Stromal cell of bone marrow (primary cell): Measurements from ENCODE around the gene MLPH.

Source experiments
- DNase-seq: peaks from one replicate; pipeline ENCODE4 v3.0.0-alpha.2; 2012; ENCODE audit warnings: low read depth

The MLPH gene

GRCh38 chr2:237524631-237525030, 37.6 kb downstream of the MLPH start:
- DNase-seq: no peak

GRCh38 chr2:237525559-237526157, 38.6 kb downstream of the MLPH start:
- no peak for DNase-seq

GRCh38 chr2:237527233-237527632, 40.2 kb downstream of the MLPH start:
- no peak for DNase-seq

GRCh38 chr2:237527766-237528165, 40.7 kb downstream of the MLPH start:
- no peak for DNase-seq

- DNase-seq: no peak
Observed at GRCh38 chr2:237529452-237530402, 42.7 kb downstream of the MLPH start.

- DNase-seq: no peak
Observed at GRCh38 chr2:237530472-237531433, 43.7 kb downstream of the MLPH start.

- no peak for DNase-seq
Observed at GRCh38 chr2:237532160-237532559, 45.1 kb downstream of the MLPH start.

- DNase-seq: peak; percentile 10
Observed at GRCh38 chr2:237533668-237534161, 46.7 kb downstream of the MLPH start.

GRCh38 chr2:237534380-237534779, 47.3 kb downstream of the MLPH start:
- no peak for DNase-seq

GRCh38 chr2:237535385-237536082, 48.5 kb downstream of the MLPH start:
- DNase-seq: no peak

GRCh38 chr2:237536083-237536415, 49.0 kb downstream of the MLPH start:
- no peak for DNase-seq

GRCh38 chr2:237536617-237537016, 49.6 kb downstream of the MLPH start:
- DNase-seq: no peak

- DNase-seq: no peak
Observed at GRCh38 chr2:237538001-237538720, 51.1 kb downstream of the MLPH start.

- DNase-seq: no peak
Observed at GRCh38 chr2:237538901-237539300, 51.9 kb downstream of the MLPH start.

GRCh38 chr2:237539681-237540080, 52.6 kb downstream of the MLPH start:
- no peak for DNase-seq

GRCh38 chr2:237540223-237540775, 53.2 kb downstream of the MLPH start:
- no peak for DNase-seq

- peak; percentile 41 for DNase-seq
Observed at GRCh38 chr2:237540823-237541222, 53.8 kb downstream of the MLPH start.

- no peak for DNase-seq
Observed at GRCh38 chr2:237541243-237541642, 54.2 kb downstream of the MLPH start.

- no peak for DNase-seq
Observed at GRCh38 chr2:237542001-237542704, 55.1 kb downstream of the MLPH start.
